HFFc6 (cell line): ENCODE data around the gene HLA-DRB1. TPM values are rescaled to one million over a fixed set of nuclear protein-coding genes. Genes with fewer than 3 reads are reported as not detected.

Experiments used
- total RNA-seq, 6 experiments: library from RNA; stranded (reverse); fragmentation: NEBNext Ultra II Directional; extraction: Animal tissue kit (Norgen Biotek cat#: 25700); gene quantifications; 2 replicates in 1 of 6; 3 replicates in 5 of 6; pipeline ENCODE4 v1.2.3, GENCODE V29; 2021

HLA-DRB1 gene
- total RNA-seq, 6 experiments from 2014 or later, result not detected

Other genes starting within 250 kb of the HLA-DRB1 start
- gene TSBP1, start 217.9 kb downstream of the HLA-DRB1 start, total RNA-seq, result not detected
- not detected for gene BTNL2, start 182.7 kb downstream of the HLA-DRB1 start, total RNA-seq
- gene HLA-DRA, start 150.0 kb downstream of the HLA-DRB1 start, total RNA-seq, result not detected
- gene HLA-DRB5, start 59.6 kb downstream of the HLA-DRB1 start, total RNA-seq, result not detected
- gene HLA-DQA1, start 47.6 kb upstream of the HLA-DRB1 start, total RNA-seq, result not detected
- gene HLA-DQB1, start 76.8 kb upstream of the HLA-DRB1 start, total RNA-seq, result not detected
- not detected for gene HLA-DQA2, start 151.5 kb upstream of the HLA-DRB1 start, total RNA-seq
- gene HLA-DQB2, start 173.7 kb upstream of the HLA-DRB1 start, total RNA-seq, result not detected
- under 1 TPM in 2 of 6 experiments, not detected in 4; 0.14 to 0.28 TPM for gene HLA-DOB, start 227.2 kb upstream of the HLA-DRB1 start, total RNA-seq
- gene TAP2, start 248.9 kb upstream of the HLA-DRB1 start, total RNA-seq, result 10 to 100 TPM; 25.3 to 47.5 (median 39.2) TPM